ENCODE measurements around the gene GSTO2. TPM values are rescaled to one million over a fixed set of nuclear protein-coding genes. Genes with fewer than 3 reads are reported as not detected.

GSTO2 gene
- total and polyA plus RNA-seq, 2 of the 4 experiments (the other 2 are of a cell fraction), result 1.4 to 2.3 TPM

DNA sequence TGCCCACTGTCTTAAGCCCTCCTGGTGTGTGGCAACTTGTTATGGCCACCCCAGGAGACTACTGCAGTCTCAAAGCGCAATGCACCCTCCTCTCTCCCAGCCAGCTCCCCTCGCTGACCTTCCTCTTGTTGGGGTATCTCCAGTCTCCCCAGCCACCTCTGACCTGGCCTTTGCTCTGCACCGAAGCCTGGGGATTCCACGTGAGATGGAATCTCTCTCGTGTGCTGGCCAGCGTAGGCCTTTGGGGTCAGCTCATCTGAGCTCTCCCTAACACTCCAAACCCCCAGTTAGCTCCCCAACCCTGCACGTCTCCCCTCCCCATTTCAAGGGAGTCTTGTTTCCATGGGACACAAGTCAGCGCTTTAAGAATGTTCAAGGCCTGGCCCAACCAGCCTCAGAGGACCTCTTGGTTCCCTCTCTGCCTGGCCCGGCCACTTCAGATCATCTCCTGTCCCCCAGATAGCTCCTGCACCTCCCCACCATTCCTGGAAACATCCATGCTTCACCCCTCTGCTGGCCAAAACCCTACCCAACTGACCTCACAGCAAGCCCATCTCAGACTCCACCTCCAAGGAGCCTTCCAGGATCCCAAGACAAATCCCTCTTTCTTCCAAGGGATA, 58.1 kb downstream of the GSTO2 start:
- dilution Hi-C loops (cut with HindIII; ENCODE audit: low sequenced_read_pairs, unreplicated experiment), result no loop called here

More for the DNA sequence above, 58.1 kb downstream of the GSTO2 start:
- no peak for ATAC-seq (ENCODE audit: low read depth)
- Histone ChIP-seq H3K27me3 (ENCODE audit: control insufficient read depth, insufficient read depth, low read length) (no peaks in the 10 kb centered on the region), H3K23ac (ENCODE audit: low read depth, low read length) (peak overlapping the region; percentile 79), H2AFZ (replicated peaks; ENCODE audit: low read length, poor library complexity) (no peak overlapping the region), H2BK20ac (ENCODE audit: low read depth, low read length) (peak overlapping the region; percentile 29; the same call in 1 of the 2 replicates), H3K4me1 (ENCODE audit: control insufficient read depth, insufficient read depth, low read length) (peaks cover 49% of the 10 kb centered on the region), H3K4me3 (ENCODE audit: insufficient read depth, low read depth, low read length) (no peak overlapping the region), H4K5ac (ENCODE audit: low read depth, low read length) (no peak overlapping the region), H3K36me3 (ENCODE audit: control insufficient read depth, insufficient read depth, low read length) (no peaks in the 10 kb centered on the region; the same call in 1 of the 2 replicates), H2BK120ac (ENCODE audit: low read depth, low read length) (peak overlapping the region; percentile 80; the same call in 1 of the 2 replicates), H2BK15ac (ENCODE audit: low read depth, low read length) (no peak overlapping the region; the same call in 2 of the 3 replicates), H3K4ac (ENCODE audit: low read depth, low read length) (peak overlapping the region; percentile 86), H3K27ac (ENCODE audit: insufficient read depth, low read length) (peak overlapping the region; percentile 9; the same call in 1 of the 2 replicates), H4K8ac (ENCODE audit: low read depth in 2 of 2, low read length in 2 of 2) (peak overlapping the region in 1 of 2 experiments; percentile 34; a peak in 3 of 4 replicates), H2BK5ac (ENCODE audit: low read depth, low read length, poor library complexity, severe bottlenecking) (peak overlapping the region; percentile 89), H3K4me2 (ENCODE audit: low read depth, low read length) (no peak overlapping the region), H3K9me1 (ENCODE audit: insufficient read depth, low read length) (peaks cover 63% of the 10 kb centered on the region), H3K9me3 (ENCODE audit: control insufficient read depth, insufficient read depth, low read length) (no peaks in the 10 kb centered on the region), H3K56ac (ENCODE audit: extremely low read depth, insufficient read depth, low read length) (0 out of 2 replicates have a peak overlapping the region, but pooled peaks have one; percentile 34), H3K79me1 (ENCODE audit: low read depth in 1 of 2, low read length in 2 of 2) (peaks cover 6 to 89% of the 10 kb centered on the region in 2 experiments; a peak in 2 of 4 replicates), H3K18ac (ENCODE audit: low read depth, low read length) (no peak overlapping the region; the same call in 1 of the 2 replicates), H2AK9ac (replicated peaks; ENCODE audit: low read depth, low read length, poor library complexity) (peak overlapping the region; percentile 95), H2AK5ac (ENCODE audit: low read depth, low read length) (peak overlapping the region; percentile 81; the same call in 1 of the 2 replicates), H4K91ac (ENCODE audit: insufficient read depth, low read depth, low read length) (peak overlapping the region; percentile 63), H3K9ac (ENCODE audit: low read depth, low read length) (no peak overlapping the region), H3K14ac (replicated peaks; ENCODE audit: low read depth, low read length) (peak overlapping the region; percentile 53; the same call in 1 of the 2 replicates), H4K20me1 (ENCODE audit: insufficient read depth, low read length) (peaks cover 99% of the 10 kb centered on the region)
- intact Hi-C loops (cut with micrococcal nuclease), result no loop called here
- in situ Hi-C loops (cut with MboI; ENCODE audit: low sequenced_read_pairs), result no loop called here
- 94% methylated on average over 3 of the region's 9 CpGs; no CpG with 5 or more reads in 1 of the 2 experiments for WGBS, 2 experiments (ENCODE audit: extremely low coverage in 2 of 2, insufficient read length in 1 of 2)
- CTCF ChIA-PET, result no interaction called here
- TF ChIP-seq RCOR1 (IDR thresholded peaks at IDR 0.05; ENCODE audit: insufficient replicate concordance, low read length) (no peak), SMC3 (IDR thresholded peaks at IDR 0.05; ENCODE audit: low read depth, low read length) (no peak), RFX5 (IDR thresholded peaks at IDR 0.05; ENCODE audit: low read depth, low read length) (no peak), MXI1 (IDR thresholded peaks at IDR 0.05; ENCODE audit: borderline replicate concordance, low read depth, low read length) (no peak), FOS (IDR thresholded peaks at IDR 0.05; ENCODE audit: low read depth, low read length) (no peak), MAFK (IDR thresholded peaks at IDR 0.05; ENCODE audit: low read depth, low read length) (no peak), BHLHE40 (IDR thresholded peaks at IDR 0.05; ENCODE audit: low read depth, low read length) (no peak), CEBPB (IDR thresholded peaks at IDR 0.05; ENCODE audit: low read depth, low read length) (no peak)
- POLR2A ChIA-PET (ENCODE audit: unreplicated experiment), result no interaction called here
- BruUV-seq (replicated peaks), result no TSS peak
- DNase-seq, result no peak

Measured in IMR-90 (cell line).